ENCODE results near the gene RHOBTB1. TPM values are rescaled to one million over a fixed set of nuclear protein-coding genes. Genes with fewer than 3 reads are reported as not detected.

Gene RHOBTB1
- total RNA-seq, 1 experiment from 2014 or later: 2.5 TPM

- Histone ChIP-seq H3K79me2 (ENCODE audit: insufficient read depth, low read length) (no peaks in the 10 kb centered on the region), H4K91ac (ENCODE audit: insufficient read length, low read depth, low read length) (no peak overlapping the region), H4K20me1 (ENCODE audit: control insufficient read depth, insufficient read depth, insufficient read length) (no peaks in the 10 kb centered on the region), H3T11ph (ENCODE audit: low read length) (no peak overlapping the region), H2AFZ (ENCODE audit: low read length) (no peak overlapping the region), H2BK15ac (ENCODE audit: low read depth, low read length) (no peak overlapping the region), H2BK12ac (ENCODE audit: insufficient read length, low read depth, low read length) (no peak overlapping the region), H3K9me3 (ENCODE audit: control insufficient read depth, low read depth, low read length) (no peaks in the 10 kb centered on the region), H3K18ac (ENCODE audit: insufficient read length, low read depth, low read length) (no peak overlapping the region), H2BK120ac (ENCODE audit: low read depth, low read length, poor library complexity, severe bottlenecking) (no peak overlapping the region), H3K27me3 (ENCODE audit: insufficient read depth, low read length) (no peaks in the 10 kb centered on the region), H2AK5ac (ENCODE audit: insufficient read length, low read length) (no peak overlapping the region), H2BK20ac (ENCODE audit: low read depth, low read length, poor library complexity, severe bottlenecking) (no peak overlapping the region), H4K5ac (ENCODE audit: insufficient read length, low read depth, low read length) (no peak overlapping the region), H3K56ac (ENCODE audit: insufficient read length, low read depth, low read length) (no peak overlapping the region), H3K14ac (ENCODE audit: insufficient read depth, low read length) (no peak overlapping the region), H2BK5ac (ENCODE audit: insufficient read length, low read length) (no peak overlapping the region), H3K23me2 (ENCODE audit: insufficient read length, low read depth, low read length, poor library complexity, severe bottlenecking) (no peaks in the 10 kb centered on the region), H3K79me1 (ENCODE audit: insufficient read depth, low read depth, low read length, poor library complexity, severe bottlenecking) (no peaks in the 10 kb centered on the region), H3K4me1 (ENCODE audit: insufficient read depth, low read length) (peaks cover 2% of the 10 kb centered on the region), H3K9ac (ENCODE audit: extremely low read depth, insufficient read length, low read length) (no peak overlapping the region), H3K27ac (ENCODE audit: insufficient read length, low read depth, low read length) (no peak overlapping the region), H3K4me2 (ENCODE audit: insufficient read depth, insufficient read length, low read length) (no peak overlapping the region), H3K4ac (ENCODE audit: low read depth, low read length) (no peak overlapping the region), H3K23ac (ENCODE audit: insufficient read length, low read depth, low read length) (no peak overlapping the region), H4K8ac (replicated peaks; ENCODE audit: insufficient read length, low read depth, low read length) (no peak overlapping the region)
- Mint-ChIP-seq H3K27me3 (ENCODE audit: low read depth) (no peaks in the 10 kb centered on the region), H3K9me3 (no peaks in the 10 kb centered on the region), H3K4me1 (peaks cover 25 to 31% of the 10 kb centered on the region in 2 experiments), H3K27ac (peak overlapping the region in 2 of 3 experiments; percentile 59 to 66; a peak in 1 of 7 replicates), H3K4me3 (no peak overlapping the region), H3K36me3 (ENCODE audit: insufficient read depth in 1 of 3, low read depth in 3 of 3) (peaks cover 0 to 5% (median 3%) of the 10 kb centered on the region in 3 experiments; a peak in 2 of 7 replicates)
- WGBS (ENCODE audit: extremely low coverage, insufficient read length, low lambda C conversion rate): no CpG with 5 or more reads among the region's 4 CpGs
- no peak for TF ChIP-seq CTCF (conservative IDR thresholded peaks at IDR 0.05)
- DNase-seq: no peak
Measured at GRCh38 chr10:60873758-60874157, 70.2 kb downstream of the RHOBTB1 start.

Measured in H9 (cell line).